Muscle layer of colon (tissue), 2 donors: ENCODE data around the gene LRRTM3.

Experiments used
- H3K27ac ChIP-seq: one replicate; pipeline ENCODE4 v1.7.0; 2013; ENCODE audit warnings: low read depth, mild to moderate bottlenecking, low read length, moderate library complexity
- H3K27me3 ChIP-seq, 2 donors: one replicate each; pipeline ENCODE4 v1.7.0; 2013; ENCODE audit warnings: low read length in 2 of 2, mild to moderate bottlenecking in 2 of 2; ENCODE audit not compliant: insufficient read depth in 2 of 2, control insufficient read depth in 1 of 2
- H3K36me3 ChIP-seq: one replicate; pipeline ENCODE4 v1.7.0; 2013; ENCODE audit warnings: mild to moderate bottlenecking, low read length; ENCODE audit not compliant: insufficient read depth
- H3K4me1 ChIP-seq: one replicate; pipeline ENCODE4 v1.7.0; 2013; ENCODE audit warnings: mild to moderate bottlenecking, low read length; ENCODE audit not compliant: insufficient read depth
- H3K4me3 ChIP-seq, 2 donors: one replicate each; pipeline ENCODE4 v1.7.0; 2013; ENCODE audit warnings: low read length in 2 of 2, low read depth in 1 of 2, mild to moderate bottlenecking in 1 of 2, moderate library complexity in 1 of 2
- H3K9ac ChIP-seq: one replicate; pipeline ENCODE4 v1.7.0; 2013; ENCODE audit warnings: low read length
- H3K9me3 ChIP-seq: one replicate; pipeline ENCODE4 v1.7.0; 2013; ENCODE audit warnings: mild to moderate bottlenecking, low read length
- donor health status: abdominal sarcoma.
- donor health status: Adenocarcinoma of cecum.

LRRTM3 gene

DNA sequence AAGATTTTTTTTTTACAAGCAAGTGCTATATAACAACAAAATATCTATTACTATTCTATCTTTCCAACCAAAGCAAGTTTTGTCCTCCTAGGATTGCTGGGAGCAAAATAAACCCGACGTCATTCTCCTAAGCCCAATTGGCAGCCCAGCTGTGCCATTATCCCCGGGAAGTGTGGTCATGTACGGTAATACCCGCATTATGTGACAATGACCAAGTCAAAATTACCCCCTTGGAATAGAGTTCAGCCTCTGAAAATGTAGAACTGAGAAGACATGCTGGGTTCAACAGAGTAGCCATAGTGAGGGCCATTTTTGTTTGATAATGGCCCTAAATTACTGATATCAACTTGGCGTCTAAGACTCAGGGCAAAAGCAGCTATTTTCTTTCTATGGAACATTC lies 215.5 kb downstream of the LRRTM3 start:
- no peaks in the 10 kb centered on the region for H3K9me3 ChIP-seq
- no peak overlapping the region for H3K27ac ChIP-seq
- H3K27me3 ChIP-seq = no peaks in the 10 kb centered on the region
- H3K9ac ChIP-seq = no peak overlapping the region
- no peaks in the 10 kb centered on the region for H3K36me3 ChIP-seq
- no peak overlapping the region for H3K4me3 ChIP-seq
- H3K4me1 ChIP-seq = no peaks in the 10 kb centered on the region

DNA sequence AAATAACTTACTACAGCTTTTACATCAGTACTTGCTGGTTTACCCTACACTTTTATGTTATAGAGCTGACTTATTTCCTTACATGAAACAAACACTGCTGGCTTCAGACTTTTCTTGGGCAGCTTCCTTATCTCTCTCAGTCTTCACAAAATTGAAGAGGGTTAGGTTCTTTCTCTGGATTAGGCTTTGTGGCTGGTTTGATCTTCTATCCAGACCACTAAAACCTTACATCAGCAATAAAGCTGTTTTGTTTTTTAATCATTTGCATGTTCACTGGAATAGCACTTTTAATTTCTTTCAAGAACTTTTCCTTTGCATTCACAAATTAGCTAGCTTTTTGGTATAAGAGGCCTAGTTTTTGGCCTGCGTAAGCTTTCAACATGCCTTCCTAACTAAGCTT lies 218.7 kb downstream of the LRRTM3 start:
- H3K9ac ChIP-seq = no peak overlapping the region
- H3K27me3 ChIP-seq = no peaks in the 10 kb centered on the region
- no peaks in the 10 kb centered on the region for H3K9me3 ChIP-seq
- no peaks in the 10 kb centered on the region for H3K36me3 ChIP-seq
- no peak overlapping the region for H3K27ac ChIP-seq
- H3K4me1 ChIP-seq = no peaks in the 10 kb centered on the region
- no peak overlapping the region for H3K4me3 ChIP-seq
